PFSK-1 (cell line): Measurements from ENCODE around the gene HSPG2.

ENCODE experiments used
- POLR2AphosphoS5 ChIP-seq: IDR thresholded peaks from 2 replicates; pipeline ENCODE4 v1.6.1; 2012; ENCODE audit warnings: low read depth, mild to moderate bottlenecking, control low read depth, low read length, moderate library complexity
- TF ChIP-seq, protein P1 (sequence below), 2 experiments: IDR thresholded peaks; 2 replicates each; pipeline versions ENCODE4 v1.6.1 to v1.8.0; 2011 to 2012; ENCODE audit warnings: low read depth in 2 of 2, low read length in 2 of 2, control low read depth in 1 of 2, inconsistent platforms in 1 of 2, mild to moderate bottlenecking in 1 of 2, moderate library complexity in 1 of 2; ENCODE audit not compliant: insufficient read depth in 1 of 2

GRCh38 chr1:21828506-21829210 lies 108.5 kb downstream of the HSPG2 start:
- TF ChIP-seq, protein P1, sequence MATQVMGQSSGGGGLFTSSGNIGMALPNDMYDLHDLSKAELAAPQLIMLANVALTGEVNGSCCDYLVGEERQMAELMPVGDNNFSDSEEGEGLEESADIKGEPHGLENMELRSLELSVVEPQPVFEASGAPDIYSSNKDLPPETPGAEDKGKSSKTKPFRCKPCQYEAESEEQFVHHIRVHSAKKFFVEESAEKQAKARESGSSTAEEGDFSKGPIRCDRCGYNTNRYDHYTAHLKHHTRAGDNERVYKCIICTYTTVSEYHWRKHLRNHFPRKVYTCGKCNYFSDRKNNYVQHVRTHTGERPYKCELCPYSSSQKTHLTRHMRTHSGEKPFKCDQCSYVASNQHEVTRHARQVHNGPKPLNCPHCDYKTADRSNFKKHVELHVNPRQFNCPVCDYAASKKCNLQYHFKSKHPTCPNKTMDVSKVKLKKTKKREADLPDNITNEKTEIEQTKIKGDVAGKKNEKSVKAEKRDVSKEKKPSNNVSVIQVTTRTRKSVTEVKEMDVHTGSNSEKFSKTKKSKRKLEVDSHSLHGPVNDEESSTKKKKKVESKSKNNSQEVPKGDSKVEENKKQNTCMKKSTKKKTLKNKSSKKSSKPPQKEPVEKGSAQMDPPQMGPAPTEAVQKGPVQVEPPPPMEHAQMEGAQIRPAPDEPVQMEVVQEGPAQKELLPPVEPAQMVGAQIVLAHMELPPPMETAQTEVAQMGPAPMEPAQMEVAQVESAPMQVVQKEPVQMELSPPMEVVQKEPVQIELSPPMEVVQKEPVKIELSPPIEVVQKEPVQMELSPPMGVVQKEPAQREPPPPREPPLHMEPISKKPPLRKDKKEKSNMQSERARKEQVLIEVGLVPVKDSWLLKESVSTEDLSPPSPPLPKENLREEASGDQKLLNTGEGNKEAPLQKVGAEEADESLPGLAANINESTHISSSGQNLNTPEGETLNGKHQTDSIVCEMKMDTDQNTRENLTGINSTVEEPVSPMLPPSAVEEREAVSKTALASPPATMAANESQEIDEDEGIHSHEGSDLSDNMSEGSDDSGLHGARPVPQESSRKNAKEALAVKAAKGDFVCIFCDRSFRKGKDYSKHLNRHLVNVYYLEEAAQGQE (IDR thresholded peaks at IDR 0.05; ENCODE audit: insufficient read depth in 1 of 2, low read depth in 2 of 2, low read length in 2 of 2): no peak
- no peak for TF ChIP-seq POLR2AphosphoS5
